MM.1S (cell line): ENCODE data around the gene RPH3AL.

Experiments used
- EZH2 ChIP-seq: fragments of 300-600 bp; sonication (generic); optimal IDR thresholded peaks from 2 replicates; pipeline ENCODE3; 2017; ENCODE audit warnings: low read depth, mild to moderate bottlenecking, antibody characterized with exemption, low read length, mixed read lengths
- EZH2phosphoT487 ChIP-seq: fragments of 300-600 bp; sonication (generic); IDR thresholded peaks from 2 replicates; pipeline ENCODE4 v1.6.1; 2018; ENCODE audit warnings: antibody characterized with exemption, low read length
- TF ChIP-seq, protein P1 (sequence below): fragments of 300-600 bp; sonication (generic); IDR thresholded peaks from 2 replicates; pipeline ENCODE4 v1.5.1; 2016; ENCODE audit warnings: antibody characterized with exemption, low read length, mixed read lengths

DNA sequence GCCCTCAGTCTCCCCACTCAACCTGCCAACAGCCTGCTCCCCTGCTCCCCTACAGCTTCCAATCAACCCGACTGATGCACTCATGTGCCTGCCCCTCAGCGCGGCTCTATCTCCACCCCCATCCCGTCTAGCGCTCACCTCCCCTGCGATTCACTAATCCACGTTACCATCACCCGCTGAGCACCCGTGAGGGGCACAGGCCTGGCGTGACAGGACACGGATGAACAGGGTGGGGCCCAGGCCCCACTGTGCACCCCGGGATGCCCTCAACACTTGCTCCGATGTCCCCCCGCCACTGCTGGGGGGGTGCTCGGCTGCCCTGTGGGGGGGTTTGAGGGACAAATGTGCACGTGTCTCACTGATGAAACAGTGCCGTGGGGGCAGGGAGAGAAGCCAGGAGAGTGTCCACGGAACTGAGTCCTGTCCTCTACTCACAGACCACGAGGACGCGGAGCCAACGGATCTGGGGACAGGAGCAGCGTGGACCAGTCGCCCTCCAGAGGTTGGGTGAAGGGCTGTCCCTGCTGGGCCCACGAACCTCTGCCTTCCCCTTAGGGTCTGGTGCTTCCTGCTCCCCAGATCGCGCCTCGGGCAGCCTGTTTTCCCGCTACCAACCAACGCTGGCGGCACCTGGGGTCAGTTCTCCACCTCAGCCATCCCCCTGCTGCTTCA lies 66.7 kb downstream of the RPH3AL start:
- TF ChIP-seq, protein P1, sequence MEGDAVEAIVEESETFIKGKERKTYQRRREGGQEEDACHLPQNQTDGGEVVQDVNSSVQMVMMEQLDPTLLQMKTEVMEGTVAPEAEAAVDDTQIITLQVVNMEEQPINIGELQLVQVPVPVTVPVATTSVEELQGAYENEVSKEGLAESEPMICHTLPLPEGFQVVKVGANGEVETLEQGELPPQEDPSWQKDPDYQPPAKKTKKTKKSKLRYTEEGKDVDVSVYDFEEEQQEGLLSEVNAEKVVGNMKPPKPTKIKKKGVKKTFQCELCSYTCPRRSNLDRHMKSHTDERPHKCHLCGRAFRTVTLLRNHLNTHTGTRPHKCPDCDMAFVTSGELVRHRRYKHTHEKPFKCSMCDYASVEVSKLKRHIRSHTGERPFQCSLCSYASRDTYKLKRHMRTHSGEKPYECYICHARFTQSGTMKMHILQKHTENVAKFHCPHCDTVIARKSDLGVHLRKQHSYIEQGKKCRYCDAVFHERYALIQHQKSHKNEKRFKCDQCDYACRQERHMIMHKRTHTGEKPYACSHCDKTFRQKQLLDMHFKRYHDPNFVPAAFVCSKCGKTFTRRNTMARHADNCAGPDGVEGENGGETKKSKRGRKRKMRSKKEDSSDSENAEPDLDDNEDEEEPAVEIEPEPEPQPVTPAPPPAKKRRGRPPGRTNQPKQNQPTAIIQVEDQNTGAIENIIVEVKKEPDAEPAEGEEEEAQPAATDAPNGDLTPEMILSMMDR: no peak
- no peak for TF ChIP-seq EZH2
- TF ChIP-seq EZH2phosphoT487: no peak
